Immature natural killer cell (primary cell): Measurements from ENCODE around the gene TSPAN7. TPM values are rescaled to one million over a fixed set of nuclear protein-coding genes. Genes with fewer than 3 reads are reported as not detected.

Source experiments
- DNase-seq, 3 donors: peaks; one replicate each; pipeline ENCODE4 v3.0.0; 2022; ENCODE audit warnings: mixed read lengths in 1 of 3
- H3K27ac Mint-ChIP-seq, 6 donors: one replicate each; pipeline ENCODE4 v1.8.0; 2020; ENCODE audit warnings: mixed read lengths in 6 of 6, mild to moderate bottlenecking in 5 of 6, inconsistent platforms in 4 of 6, moderate library complexity in 3 of 6
- H3K27me3 Mint-ChIP-seq, 3 donors: one replicate each; pipeline ENCODE4 v1.8.0; 2020 to 2021; ENCODE audit warnings: low read depth in 3 of 3, mild to moderate bottlenecking in 3 of 3, mixed read lengths in 3 of 3, moderate library complexity in 3 of 3, inconsistent platforms in 1 of 3
- H3K36me3 Mint-ChIP-seq, 3 donors: one replicate each; pipeline ENCODE4 v1.8.0; 2020; ENCODE audit warnings: mixed read lengths in 3 of 3, inconsistent platforms in 2 of 3, mild to moderate bottlenecking in 2 of 3
- H3K4me1 Mint-ChIP-seq, 2 donors: one replicate each; pipeline ENCODE4 v1.8.0; 2020; ENCODE audit warnings: inconsistent platforms in 2 of 2, mild to moderate bottlenecking in 2 of 2, mixed read lengths in 2 of 2, moderate library complexity in 1 of 2
- H3K4me3 Mint-ChIP-seq, 5 donors: one replicate each; pipeline ENCODE4 v1.8.0; 2020; ENCODE audit warnings: mild to moderate bottlenecking in 5 of 5, mixed read lengths in 5 of 5, inconsistent platforms in 3 of 5, moderate library complexity in 3 of 5
- H3K9me3 Mint-ChIP-seq, 6 donors: one replicate each; pipeline ENCODE4 v1.8.0; 2020; ENCODE audit warnings: mild to moderate bottlenecking in 6 of 6, mixed read lengths in 6 of 6, inconsistent platforms in 4 of 6, moderate library complexity in 3 of 6
- polyA plus RNA-seq, 3 donors: library from polyadenylated mRNA; unstranded; fragments of 300-500 nt; fragmentation: Illumina TruSeq; gene quantifications; one replicate each; pipeline ENCODE4 v1.2.3, GENCODE V29; 2021

Gene TSPAN7
- polyA plus RNA-seq, 3 donors from 2014 or later, result 0.16 to 0.61 TPM; not detected in 1

DNA sequence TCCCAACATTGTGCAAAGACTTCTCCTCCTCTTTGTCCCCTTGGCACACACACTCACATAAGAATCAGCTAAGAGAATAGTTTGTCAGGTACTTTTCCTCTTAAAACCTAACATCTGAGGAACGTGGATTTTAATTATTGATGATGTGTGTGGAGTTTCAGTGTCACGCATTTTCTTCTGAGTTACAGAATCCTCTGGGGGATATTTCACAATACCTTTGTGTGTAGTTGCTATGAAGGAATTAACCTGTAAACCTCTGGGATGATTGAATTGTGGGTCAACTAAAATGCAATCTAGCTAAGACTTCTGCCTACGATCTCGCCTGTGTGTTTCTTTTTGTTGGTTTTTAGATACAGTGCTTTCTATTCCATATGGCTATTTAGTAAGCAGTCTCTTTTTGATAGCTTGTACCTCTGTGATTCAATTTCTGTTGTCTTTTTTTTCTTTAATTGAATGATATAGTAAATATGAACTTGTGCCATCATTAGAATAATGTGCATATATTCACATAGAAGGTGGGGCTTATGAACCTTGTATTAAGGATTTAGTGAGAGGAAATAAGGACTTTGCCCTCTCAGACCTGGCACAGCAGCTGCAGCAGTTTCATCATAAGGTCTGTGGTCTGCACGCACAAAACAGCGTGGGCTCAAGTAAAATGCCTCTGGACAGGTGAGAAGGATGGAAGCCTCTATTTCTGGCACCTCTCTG is 99.2 kb downstream of the TSPAN7 start:
- H3K9me3 Mint-ChIP-seq, result no peaks in the 10 kb centered on the region
- no peak for DNase-seq
- H3K4me1 Mint-ChIP-seq, result no peaks in the 10 kb centered on the region
- H3K27ac Mint-ChIP-seq, result no peak overlapping the region
- peaks cover 0 to 6% (median 0%) of the 10 kb centered on the region in 3 donors for H3K27me3 Mint-ChIP-seq
- H3K4me3 Mint-ChIP-seq, result no peak overlapping the region
- H3K36me3 Mint-ChIP-seq, result no peaks in the 10 kb centered on the region

- DNase-seq, result no peak
- Mint-ChIP-seq H3K4me1 (no peaks in the 10 kb centered on the region), H3K27me3 (peaks cover 0 to 6% (median 2%) of the 10 kb centered on the region in 3 donors), H3K27ac (no peak overlapping the region), H3K9me3 (no peaks in the 10 kb centered on the region), H3K36me3 (no peaks in the 10 kb centered on the region), H3K4me3 (no peak overlapping the region)
Observed at GRCh38 chrX:38661103-38661441, 99.7 kb downstream of the TSPAN7 start.

DNA sequence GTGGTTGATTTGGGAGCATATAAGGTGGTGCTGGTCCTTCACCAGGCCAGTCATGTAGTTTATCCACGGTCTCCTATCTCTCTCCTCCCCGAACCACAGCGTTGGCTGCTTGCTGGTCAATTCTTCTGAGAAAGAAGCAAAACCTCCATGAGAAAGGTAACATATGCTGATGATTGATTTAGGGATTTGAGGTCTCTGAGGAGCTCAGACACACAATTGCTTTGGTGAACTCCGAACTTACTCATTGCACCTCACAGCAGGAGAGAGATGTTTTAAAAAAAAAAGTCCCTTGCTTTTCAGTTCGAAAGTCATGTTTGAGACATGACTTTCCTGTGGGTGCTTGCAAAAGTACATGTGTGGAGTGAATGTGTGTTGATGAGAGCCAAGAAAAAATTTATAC is 100.2 kb downstream of the TSPAN7 start:
- DNase-seq, result no peak
- Mint-ChIP-seq H3K27me3 (peaks cover 0 to 6% (median 2%) of the 10 kb centered on the region in 3 donors), H3K4me3 (no peak overlapping the region), H3K27ac (no peak overlapping the region), H3K36me3 (no peaks in the 10 kb centered on the region), H3K4me1 (no peaks in the 10 kb centered on the region), H3K9me3 (no peaks in the 10 kb centered on the region)

GRCh38 chrX:38662640-38663039 is 101.3 kb downstream of the TSPAN7 start:
- H3K27ac Mint-ChIP-seq, result no peak overlapping the region
- no peak overlapping the region for H3K4me3 Mint-ChIP-seq
- H3K36me3 Mint-ChIP-seq, result no peaks in the 10 kb centered on the region
- H3K27me3 Mint-ChIP-seq, result peaks cover 0 to 6% (median 2%) of the 10 kb centered on the region in 3 donors
- no peak for DNase-seq
- H3K4me1 Mint-ChIP-seq, result no peaks in the 10 kb centered on the region
- no peaks in the 10 kb centered on the region for H3K9me3 Mint-ChIP-seq

GRCh38 chrX:38664285-38664684 is 102.9 kb downstream of the TSPAN7 start:
- H3K36me3 Mint-ChIP-seq, result no peaks in the 10 kb centered on the region
- H3K27me3 Mint-ChIP-seq, result peaks cover 0 to 6% (median 2%) of the 10 kb centered on the region in 3 donors
- H3K9me3 Mint-ChIP-seq, result no peaks in the 10 kb centered on the region
- H3K4me1 Mint-ChIP-seq, result no peaks in the 10 kb centered on the region
- H3K4me3 Mint-ChIP-seq, result no peak overlapping the region
- H3K27ac Mint-ChIP-seq, result no peak overlapping the region
- DNase-seq, result no peak

- no peak for DNase-seq
- no peak overlapping the region for H3K27ac Mint-ChIP-seq
Observed at GRCh38 chrX:38666909-38667308, 105.6 kb downstream of the TSPAN7 start.

GRCh38 chrX:38668771-38669170 is 107.4 kb downstream of the TSPAN7 start:
- no peaks in the 10 kb centered on the region for H3K4me1 Mint-ChIP-seq
- H3K36me3 Mint-ChIP-seq, result no peaks in the 10 kb centered on the region
- no peak for DNase-seq
- no peak overlapping the region for H3K4me3 Mint-ChIP-seq
- H3K9me3 Mint-ChIP-seq, result no peaks in the 10 kb centered on the region
- no peak overlapping the region for H3K27ac Mint-ChIP-seq
- peaks cover 0 to 2% (median 0%) of the 10 kb centered on the region in 3 donors for H3K27me3 Mint-ChIP-seq

More at GRCh38 chrX:38666909-38667308, 105.6 kb downstream of the TSPAN7 start:
- H3K27me3 Mint-ChIP-seq, result peaks cover 0 to 3% (median 2%) of the 10 kb centered on the region in 3 donors
- no peaks in the 10 kb centered on the region for H3K4me1 Mint-ChIP-seq
- H3K4me3 Mint-ChIP-seq, result no peak overlapping the region
- H3K36me3 Mint-ChIP-seq, result no peaks in the 10 kb centered on the region
- no peaks in the 10 kb centered on the region for H3K9me3 Mint-ChIP-seq

GRCh38 chrX:38669428-38669827 is 108.1 kb downstream of the TSPAN7 start:
- Mint-ChIP-seq H3K27ac (no peak overlapping the region), H3K9me3 (no peaks in the 10 kb centered on the region), H3K36me3 (no peaks in the 10 kb centered on the region), H3K4me3 (no peak overlapping the region), H3K4me1 (no peaks in the 10 kb centered on the region), H3K27me3 (peaks cover 0 to 2% (median 0%) of the 10 kb centered on the region in 3 donors)
- DNase-seq, result no peak

- DNase-seq, result no peak
- no peaks in the 10 kb centered on the region for H3K4me1 Mint-ChIP-seq
- H3K36me3 Mint-ChIP-seq, result no peaks in the 10 kb centered on the region
- H3K9me3 Mint-ChIP-seq, result no peaks in the 10 kb centered on the region
- H3K27me3 Mint-ChIP-seq, result peaks cover 0 to 11% (median 0%) of the 10 kb centered on the region in 3 donors
- H3K27ac Mint-ChIP-seq, result no peak overlapping the region
- H3K4me3 Mint-ChIP-seq, result no peak overlapping the region
Observed at GRCh38 chrX:38672646-38673045, 111.3 kb downstream of the TSPAN7 start.

DNA sequence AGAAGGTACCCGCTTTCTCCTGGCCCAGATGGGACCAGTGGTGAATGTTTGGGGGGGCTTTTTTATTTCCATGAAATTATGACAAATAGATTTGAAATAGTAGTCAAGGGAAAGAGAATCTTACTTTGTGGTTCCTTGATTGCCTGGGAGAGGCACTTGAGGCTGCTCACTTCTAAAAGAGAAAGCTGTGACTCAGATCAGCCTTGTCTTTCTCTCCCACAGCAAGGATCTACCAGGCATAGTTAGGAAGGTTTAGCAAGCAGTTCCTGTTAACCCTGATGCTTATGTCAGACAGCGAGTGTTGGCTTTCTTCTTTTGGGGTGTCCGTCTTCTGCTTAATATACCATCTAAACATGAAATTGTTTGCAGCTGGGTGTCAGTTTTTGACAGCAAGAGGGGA is 114.5 kb downstream of the TSPAN7 start:
- H3K36me3 Mint-ChIP-seq, result no peaks in the 10 kb centered on the region
- H3K4me1 Mint-ChIP-seq, result no peaks in the 10 kb centered on the region
- no peak for DNase-seq

DNA sequence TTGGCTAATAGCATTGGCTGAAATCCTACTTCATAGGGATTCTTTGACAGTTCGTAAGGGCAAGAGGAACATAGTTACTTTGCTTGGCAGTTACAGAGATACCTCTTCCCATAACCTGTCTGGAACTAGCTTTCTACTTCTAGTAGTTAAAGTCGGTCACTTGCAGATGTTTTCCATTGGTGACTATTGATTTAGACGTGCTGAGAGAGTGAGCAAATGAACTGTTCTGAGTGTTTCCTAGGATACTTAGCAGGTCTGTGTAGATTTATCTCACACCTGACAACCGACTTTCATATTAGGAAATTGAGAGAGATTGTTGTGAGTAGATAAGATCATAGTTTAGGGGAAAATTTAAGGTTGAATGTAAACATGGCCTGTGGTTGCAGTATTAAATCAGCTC is 116.8 kb downstream of the TSPAN7 start:
- Mint-ChIP-seq H3K27me3 (peaks cover 2 to 20% (median 3%) of the 10 kb centered on the region in 3 donors), H3K9me3 (no peaks in the 10 kb centered on the region), H3K4me3 (no peak overlapping the region), H3K4me1 (no peaks in the 10 kb centered on the region), H3K27ac (no peak overlapping the region), H3K36me3 (no peaks in the 10 kb centered on the region)
- DNase-seq, result no peak

More for the DNA sequence above, 114.5 kb downstream of the TSPAN7 start:
- Mint-ChIP-seq H3K27me3 (peaks cover 0 to 18% (median 3%) of the 10 kb centered on the region in 3 donors), H3K4me3 (no peak overlapping the region), H3K9me3 (no peaks in the 10 kb centered on the region), H3K27ac (no peak overlapping the region)

- no peak overlapping the region for H3K4me3 Mint-ChIP-seq
- no peak for DNase-seq
- no peaks in the 10 kb centered on the region for H3K4me1 Mint-ChIP-seq
- H3K36me3 Mint-ChIP-seq, result no peaks in the 10 kb centered on the region
- H3K9me3 Mint-ChIP-seq, result no peaks in the 10 kb centered on the region
- H3K27me3 Mint-ChIP-seq, result peaks cover 2 to 20% (median 3%) of the 10 kb centered on the region in 3 donors
- H3K27ac Mint-ChIP-seq, result no peak overlapping the region
Observed at GRCh38 chrX:38678821-38679220, 117.5 kb downstream of the TSPAN7 start.

DNA sequence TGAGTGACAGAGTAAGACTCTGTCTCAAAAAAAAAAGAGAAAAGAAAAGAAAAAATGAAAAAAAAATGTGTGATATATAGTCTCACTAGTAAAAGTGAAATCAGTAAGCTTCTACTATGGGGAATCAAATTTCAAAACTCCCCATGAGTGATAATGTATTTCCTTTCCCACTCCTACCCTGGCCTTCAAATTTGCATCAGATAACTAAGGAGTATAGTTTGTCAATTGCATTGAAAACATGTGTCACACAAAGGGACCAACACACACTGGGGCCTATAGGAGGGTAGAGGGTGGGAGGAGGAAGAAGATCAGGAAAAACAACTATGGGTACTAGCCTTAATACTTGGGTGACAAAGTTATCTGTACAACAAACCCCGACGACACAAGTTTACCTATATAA is 118.4 kb downstream of the TSPAN7 start:
- no peaks in the 10 kb centered on the region for H3K9me3 Mint-ChIP-seq
- no peak for DNase-seq
- H3K4me1 Mint-ChIP-seq, result no peaks in the 10 kb centered on the region
- no peak overlapping the region for H3K27ac Mint-ChIP-seq
- H3K36me3 Mint-ChIP-seq, result no peaks in the 10 kb centered on the region
- peaks cover 2 to 20% (median 3%) of the 10 kb centered on the region in 3 donors for H3K27me3 Mint-ChIP-seq
- no peak overlapping the region for H3K4me3 Mint-ChIP-seq

DNA sequence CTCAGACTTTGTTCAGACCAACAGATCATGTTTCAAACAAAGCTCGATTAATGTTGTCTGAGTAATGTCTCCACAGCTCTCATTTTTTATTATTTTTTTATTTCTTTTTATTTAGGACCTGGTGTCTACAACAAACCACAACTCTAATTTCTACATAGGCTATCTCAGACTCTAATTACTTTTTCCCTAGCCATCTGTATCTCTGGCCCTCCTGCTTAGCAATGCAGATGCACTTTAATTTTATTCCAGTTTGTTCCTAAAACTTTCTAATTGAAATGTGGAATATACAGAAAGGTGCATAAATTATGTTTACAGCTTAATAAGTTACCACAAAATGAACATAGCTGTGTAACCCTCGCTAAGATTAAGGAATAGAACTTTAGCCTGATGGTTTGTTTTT is 120.8 kb downstream of the TSPAN7 start:
- H3K9me3 Mint-ChIP-seq, result no peaks in the 10 kb centered on the region
- peaks cover 2 to 14% (median 3%) of the 10 kb centered on the region in 3 donors for H3K27me3 Mint-ChIP-seq
- DNase-seq, result no peak
- H3K27ac Mint-ChIP-seq, result no peak overlapping the region
- no peaks in the 10 kb centered on the region for H3K36me3 Mint-ChIP-seq
- no peak overlapping the region for H3K4me3 Mint-ChIP-seq
- no peaks in the 10 kb centered on the region for H3K4me1 Mint-ChIP-seq

- Mint-ChIP-seq H3K4me3 (no peak overlapping the region), H3K36me3 (no peaks in the 10 kb centered on the region), H3K9me3 (no peaks in the 10 kb centered on the region), H3K4me1 (no peaks in the 10 kb centered on the region), H3K27ac (no peak overlapping the region), H3K27me3 (peaks cover 0 to 10% (median 2%) of the 10 kb centered on the region in 3 donors)
- no peak for DNase-seq
Observed at GRCh38 chrX:38692961-38693360, 131.6 kb downstream of the TSPAN7 start.
